ENCODE measurements around the gene TOP2A.

The TOP2A gene

GRCh38 chr17:40362696-40363110 lies 55.0 kb downstream of the TOP2A start:
- ChIA-PET CTCF (interaction anchor here (0.8 to 6.6 kb wide), 7 partner anchors 14 to 198 kb away, joined by 3 to 36 read pairs (median 4); partner anchors contain the start of gene TOP2A), POLR2A (interaction anchor here (0.6 to 2.4 kb wide), 15 partner anchors 13 to 177 kb away, joined by 3 to 20 read pairs (median 4); partner anchors contain the start of gene TOP2A)
- DNase-seq (ENCODE audit: extremely low spot score): peak; percentile 79
- TF ChIP-seq L3MBTL2 (conservative IDR thresholded peaks at IDR 0.05) (peak; percentile 77), BHLHE40 (IDR thresholded peaks at IDR 0.05; ENCODE audit: borderline replicate concordance) (no peak)

DNA sequence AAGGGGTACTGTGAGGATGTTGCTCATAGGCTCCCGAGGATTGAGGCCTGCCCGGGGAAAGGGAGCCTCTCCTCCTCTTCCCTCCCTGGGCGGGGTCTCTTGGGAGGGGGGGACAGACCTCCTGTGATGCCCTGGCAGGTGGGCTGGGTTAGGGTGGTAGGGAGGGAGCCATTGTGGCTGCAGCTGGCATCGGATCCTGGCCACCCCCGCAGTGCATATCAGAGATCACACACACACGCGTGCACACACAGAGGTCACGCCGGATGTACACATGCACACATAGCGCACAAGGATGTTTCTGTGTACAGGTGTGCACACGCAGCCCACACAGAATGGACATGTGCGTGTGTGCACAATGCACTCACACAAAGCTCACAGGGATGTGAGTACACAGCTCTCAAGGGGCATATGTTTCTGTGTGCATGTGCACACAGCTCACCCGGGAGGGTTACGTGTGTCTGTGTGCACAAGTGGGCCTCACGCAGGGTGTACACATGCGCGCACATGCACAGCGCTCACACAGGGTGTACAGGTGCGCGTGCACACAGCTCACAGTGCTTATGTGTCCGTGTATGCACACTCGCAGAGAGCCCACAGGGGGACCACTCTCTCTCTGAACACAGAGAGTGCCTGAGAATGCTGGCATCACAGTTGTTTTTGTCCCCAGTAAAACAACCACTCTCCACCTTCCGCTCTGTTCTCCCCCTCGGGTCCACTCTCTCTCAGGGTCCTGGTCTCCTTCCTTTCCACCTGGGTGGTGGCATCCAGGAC lies 55.6 kb downstream of the TOP2A start:
- CTCF ChIA-PET: interaction anchor here (0.6 to 6.6 kb wide), 10 partner anchors 14 to 198 kb away, joined by 3 to 36 read pairs (median 4); partner anchors contain the start of gene TOP2A
- no peak for DNase-seq (ENCODE audit: extremely low spot score)
- TF ChIP-seq CTBP1 (IDR thresholded peaks at IDR 0.05; ENCODE audit: borderline replicate concordance) (no peak), L3MBTL2 (conservative IDR thresholded peaks at IDR 0.05) (no peak), FOXM1 (IDR thresholded peaks at IDR 0.05; ENCODE audit: borderline replicate concordance) (no peak), NFRKB (IDR thresholded peaks at IDR 0.05) (no peak), LEF1 (IDR thresholded peaks at IDR 0.05; ENCODE audit: borderline replicate concordance) (no peak)
- POLR2A ChIA-PET: interaction anchor here (0.6 to 2.4 kb wide), 16 partner anchors 14 to 178 kb away, joined by 3 to 20 read pairs (median 4); partner anchors contain the start of gene TOP2A

- no peak for DNase-seq (ENCODE audit: extremely low spot score)
- POLR2A ChIA-PET: interaction anchor here (1.1 to 2.4 kb wide), 7 partner anchors 14 to 179 kb away, joined by 3 to 11 read pairs (median 4); partner anchors contain the start of gene TOP2A
- CTCF ChIA-PET: interaction anchor here (0.6 to 6.6 kb wide), 8 partner anchors 13 to 199 kb away, joined by 3 to 36 read pairs (median 3); no protein-coding TSS in a partner anchor
- TF ChIP-seq, protein P1, sequence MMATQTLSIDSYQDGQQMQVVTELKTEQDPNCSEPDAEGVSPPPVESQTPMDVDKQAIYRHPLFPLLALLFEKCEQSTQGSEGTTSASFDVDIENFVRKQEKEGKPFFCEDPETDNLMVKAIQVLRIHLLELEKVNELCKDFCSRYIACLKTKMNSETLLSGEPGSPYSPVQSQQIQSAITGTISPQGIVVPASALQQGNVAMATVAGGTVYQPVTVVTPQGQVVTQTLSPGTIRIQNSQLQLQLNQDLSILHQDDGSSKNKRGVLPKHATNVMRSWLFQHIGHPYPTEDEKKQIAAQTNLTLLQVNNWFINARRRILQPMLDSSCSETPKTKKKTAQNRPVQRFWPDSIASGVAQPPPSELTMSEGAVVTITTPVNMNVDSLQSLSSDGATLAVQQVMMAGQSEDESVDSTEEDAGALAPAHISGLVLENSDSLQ (IDR thresholded peaks at IDR 0.05): no peak
- TF ChIP-seq BHLHE40 (IDR thresholded peaks at IDR 0.05; ENCODE audit: borderline replicate concordance) (no peak), CTBP1 (IDR thresholded peaks at IDR 0.05; ENCODE audit: borderline replicate concordance) (no peak), ELF4 (IDR thresholded peaks at IDR 0.05) (no peak), NFRKB (IDR thresholded peaks at IDR 0.05) (no peak), LEF1 (IDR thresholded peaks at IDR 0.05; ENCODE audit: borderline replicate concordance) (no peak), L3MBTL2 (conservative IDR thresholded peaks at IDR 0.05) (no peak), SUZ12 (IDR thresholded peaks at IDR 0.05) (no peak), FOXM1 (IDR thresholded peaks at IDR 0.05; ENCODE audit: borderline replicate concordance) (no peak), ZNF384 (IDR thresholded peaks at IDR 0.05) (no peak), FOXA1 (IDR thresholded peaks at IDR 0.05) (no peak), TARDBP (IDR thresholded peaks at IDR 0.05) (no peak), FOXK2 (IDR thresholded peaks at IDR 0.05) (no peak), SP1 (IDR thresholded peaks at IDR 0.05) (no peak)
Measured at GRCh38 chr17:40361063-40361924, 56.4 kb downstream of the TOP2A start.

- CTCF ChIA-PET: interaction anchor here (0.5 to 6.6 kb wide), 3 partner anchors 36 to 174 kb away, joined by 3 to 36 read pairs (median 5); no protein-coding TSS in a partner anchor
- POLR2A ChIA-PET: interaction anchor here (1.3 kb wide), 1 partner anchor 58 kb away, joined by 4 read pairs; the partner anchor contains the start of gene TOP2A
- no peak for TF ChIP-seq ARNT (IDR thresholded peaks at IDR 0.05)
- no peak for TF ChIP-seq SUZ12 (IDR thresholded peaks at IDR 0.05)
- TF ChIP-seq FOXM1 (IDR thresholded peaks at IDR 0.05; ENCODE audit: borderline replicate concordance): no peak
- no peak for TF ChIP-seq FOXA1 (IDR thresholded peaks at IDR 0.05)
- no peak for TF ChIP-seq LEF1 (IDR thresholded peaks at IDR 0.05; ENCODE audit: borderline replicate concordance)
- TF ChIP-seq SP1 (IDR thresholded peaks at IDR 0.05): no peak
- TF ChIP-seq, protein P1 (IDR thresholded peaks at IDR 0.05): no peak
- TF ChIP-seq BHLHE40 (IDR thresholded peaks at IDR 0.05; ENCODE audit: borderline replicate concordance): no peak
- TF ChIP-seq L3MBTL2 (conservative IDR thresholded peaks at IDR 0.05): no peak
- TF ChIP-seq CTBP1 (IDR thresholded peaks at IDR 0.05; ENCODE audit: borderline replicate concordance): no peak
- TF ChIP-seq FOXK2 (IDR thresholded peaks at IDR 0.05): no peak
- TF ChIP-seq TARDBP (IDR thresholded peaks at IDR 0.05): no peak
- no peak for TF ChIP-seq ELF4 (IDR thresholded peaks at IDR 0.05)
- TF ChIP-seq NFRKB (IDR thresholded peaks at IDR 0.05): no peak
- no peak for TF ChIP-seq ZNF384 (IDR thresholded peaks at IDR 0.05)
- no peak for TF ChIP-seq HDGF (IDR thresholded peaks at IDR 0.05; ENCODE audit: borderline replicate concordance)
- DNase-seq (ENCODE audit: extremely low spot score): no peak
Measured at GRCh38 chr17:40360091-40360490, 57.6 kb downstream of the TOP2A start.

DNA sequence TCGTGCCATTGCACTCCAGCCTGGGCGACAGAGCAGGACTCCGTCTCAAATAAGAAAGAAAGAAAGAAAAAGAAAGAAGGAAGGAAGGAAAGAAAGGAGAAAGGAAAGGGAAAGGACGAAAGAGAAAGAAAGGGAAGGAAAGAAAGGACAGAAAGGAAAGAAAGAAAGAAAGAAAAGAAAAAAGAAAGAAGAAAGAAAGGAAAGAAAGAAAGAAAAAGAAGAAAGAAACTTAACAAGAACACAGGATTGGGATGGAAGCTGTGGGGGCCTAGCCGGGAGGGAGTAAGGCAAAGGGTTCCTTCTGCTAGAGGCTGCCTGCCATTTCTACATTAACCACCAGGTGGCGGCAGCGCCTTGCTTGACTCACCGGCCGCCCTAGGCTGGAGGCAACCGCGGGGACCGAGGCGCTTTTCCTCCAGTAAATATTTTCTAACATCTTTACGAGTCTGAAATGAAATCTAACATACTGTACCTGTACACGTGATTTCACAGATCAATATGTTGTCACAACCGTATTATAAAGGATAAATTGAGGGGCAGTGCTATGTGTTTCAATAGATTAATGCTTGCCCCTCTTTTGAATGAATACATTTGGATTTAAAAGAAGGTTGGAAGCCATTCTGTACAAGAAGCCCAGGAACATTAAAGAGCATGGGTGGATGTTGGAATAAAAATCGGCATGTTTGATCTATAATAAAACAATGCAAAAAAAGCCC lies 59.2 kb downstream of the TOP2A start:
- ChIA-PET POLR2A (no interaction called here), CTCF (interaction anchor here (0.7 to 6.6 kb wide), 4 partner anchors 51 to 176 kb away, joined by 3 to 36 read pairs (median 4); no protein-coding TSS in a partner anchor)
- DNase-seq (ENCODE audit: extremely low spot score): peak; percentile 81
- TF ChIP-seq CTBP1 (IDR thresholded peaks at IDR 0.05; ENCODE audit: borderline replicate concordance) (no peak), HDGF (IDR thresholded peaks at IDR 0.05; ENCODE audit: borderline replicate concordance) (no peak), NFRKB (IDR thresholded peaks at IDR 0.05) (no peak), LEF1 (IDR thresholded peaks at IDR 0.05; ENCODE audit: borderline replicate concordance) (no peak), L3MBTL2 (conservative IDR thresholded peaks at IDR 0.05) (no peak), FOXM1 (IDR thresholded peaks at IDR 0.05; ENCODE audit: borderline replicate concordance) (no peak), BHLHE40 (IDR thresholded peaks at IDR 0.05; ENCODE audit: borderline replicate concordance) (no peak), ZNF384 (IDR thresholded peaks at IDR 0.05) (no peak), FOXK2 (IDR thresholded peaks at IDR 0.05) (no peak), SUZ12 (IDR thresholded peaks at IDR 0.05) (no peak)
- TF ChIP-seq, protein P1 (IDR thresholded peaks at IDR 0.05): no peak

Measured in HEK293T (cell line).